ENCODE results near the gene SEMA6D. TPM values are rescaled to one million over a fixed set of nuclear protein-coding genes. Genes with fewer than 3 reads are reported as not detected.

The SEMA6D gene
- polyA plus RNA-seq, 1 of the 3 experiments (the other 2 are of a cell fraction) = 0.30 TPM

DNA sequence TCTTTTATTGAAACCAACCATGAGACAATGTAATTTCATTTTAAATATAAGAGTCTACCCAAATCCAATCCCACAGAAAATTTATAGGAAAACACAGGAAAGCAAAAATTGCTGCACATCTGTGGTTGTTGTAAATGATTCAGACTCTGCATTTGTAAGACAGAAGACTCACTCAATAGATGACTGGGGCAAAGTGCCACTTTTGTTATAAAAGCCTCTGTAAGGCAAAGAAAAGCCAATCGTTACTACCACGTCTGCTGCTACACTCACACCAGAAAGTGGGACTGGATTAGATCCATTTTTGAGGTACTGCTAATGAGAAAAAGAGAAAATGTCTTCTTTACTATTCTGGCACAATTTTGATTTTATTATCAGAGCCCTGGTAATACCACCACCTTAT lies 74.9 kb downstream of the SEMA6D start (continued):
- TF ChIP-seq, protein P1, sequence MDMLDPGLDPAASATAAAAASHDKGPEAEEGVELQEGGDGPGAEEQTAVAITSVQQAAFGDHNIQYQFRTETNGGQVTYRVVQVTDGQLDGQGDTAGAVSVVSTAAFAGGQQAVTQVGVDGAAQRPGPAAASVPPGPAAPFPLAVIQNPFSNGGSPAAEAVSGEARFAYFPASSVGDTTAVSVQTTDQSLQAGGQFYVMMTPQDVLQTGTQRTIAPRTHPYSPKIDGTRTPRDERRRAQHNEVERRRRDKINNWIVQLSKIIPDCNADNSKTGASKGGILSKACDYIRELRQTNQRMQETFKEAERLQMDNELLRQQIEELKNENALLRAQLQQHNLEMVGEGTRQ (IDR thresholded peaks at IDR 0.05; ENCODE audit: borderline replicate concordance, low read depth, low read length) = no peak
- TF ChIP-seq POLR2AphosphoS5 (IDR thresholded peaks at IDR 0.05; ENCODE audit: low read depth, low read length) (no peak), FOXJ3 (CRISPR knock-in tag; IDR thresholded peaks at IDR 0.05) (no peak), JUND (IDR thresholded peaks at IDR 0.05) (no peak), FOXM1 (IDR thresholded peaks at IDR 0.05; ENCODE audit: low read depth) (no peak)

DNA sequence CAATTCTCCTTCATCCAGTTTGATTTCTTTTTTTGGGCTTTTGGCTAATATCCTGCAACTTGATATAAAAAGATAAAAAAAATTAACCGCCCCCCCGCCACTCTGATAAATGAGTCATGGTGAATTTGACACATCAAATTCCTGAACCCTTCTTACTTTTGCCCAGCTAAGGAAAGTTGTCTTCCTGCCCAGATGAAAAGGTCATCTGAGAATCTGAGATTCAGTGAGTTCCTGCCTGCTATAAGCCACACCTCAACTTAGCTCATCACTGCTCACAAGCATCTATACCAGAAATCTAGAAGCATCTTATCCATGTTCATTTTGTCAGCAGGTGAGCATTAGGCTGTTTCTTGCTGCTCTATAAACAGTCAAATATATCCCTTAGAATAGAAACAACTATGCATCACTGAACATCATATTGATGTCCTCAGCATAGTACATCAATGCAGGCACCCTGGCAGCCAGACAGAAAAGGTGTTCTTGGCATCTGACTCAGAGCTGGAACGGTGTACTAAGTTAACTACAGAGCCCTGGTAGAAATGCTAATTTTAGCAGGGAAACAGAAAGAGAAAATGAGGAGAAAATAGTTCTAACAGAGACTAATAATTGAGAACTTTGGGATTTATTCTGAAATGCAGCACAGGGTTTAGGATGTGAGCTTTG lies 77.1 kb downstream of the SEMA6D start:
- H3K9ac ChIP-seq = no peak overlapping the region
- no peaks in the 10 kb centered on the region for H3K27me3 ChIP-seq (ENCODE audit: insufficient read depth)
- H3K4me3 ChIP-seq (ENCODE audit: low read depth in 2 of 2, low read length in 1 of 2) = no peak overlapping the region
- H2AFZ ChIP-seq (ENCODE audit: low read depth) = no peak overlapping the region
- ChIA-PET CTCF (interaction anchor here (1.0 kb wide), 1 partner anchor 14 kb away, joined by 3 read pairs; no protein-coding TSS in a partner anchor), POLR2A (no interaction called here)
- WGBS (ENCODE audit: low lambda C conversion rate) = 40% methylated on average over 3 of the region's 3 CpGs
- DNase-seq = no peak
- H3K4me2 ChIP-seq = no peak overlapping the region
- no peaks in the 10 kb centered on the region for H3K9me2 ChIP-seq
- no peaks in the 10 kb centered on the region for H3K36me3 ChIP-seq (replicated peaks in 1 of 2; ENCODE audit: control insufficient read depth in 1 of 2, insufficient read depth in 2 of 2, low read length in 1 of 2)
- TF ChIP-seq FOXJ3 (CRISPR knock-in tag; IDR thresholded peaks at IDR 0.05) (no peak), RAD21 (IDR thresholded peaks at IDR 0.05; ENCODE audit: low read length) (no peak), NFIC (IDR thresholded peaks at IDR 0.05; ENCODE audit: borderline replicate concordance) (no peak), CHD2 (IDR thresholded peaks at IDR 0.05; ENCODE audit: low read length, partially characterized antibody) (no peak), RCOR1 (IDR thresholded peaks at IDR 0.05; ENCODE audit: low read length) (no peak), EZH2phosphoT487 (IDR thresholded peaks at IDR 0.05; ENCODE audit: borderline replicate concordance, low read depth) (no peak), ELF1 (IDR thresholded peaks at IDR 0.05) (no peak), FOXM1 (IDR thresholded peaks at IDR 0.05; ENCODE audit: low read depth) (no peak), EP300 (IDR thresholded peaks at IDR 0.05; ENCODE audit: borderline replicate concordance in 1 of 2, low read depth in 1 of 2, low read length in 1 of 2) (no peak), JUND (IDR thresholded peaks at IDR 0.05) (no peak), GATA2 (CRISPR knock-in tag; IDR thresholded peaks at IDR 0.05) (no peak), SMC3 (IDR thresholded peaks at IDR 0.05; ENCODE audit: low read depth, low read length) (no peak), NRF1 (IDR thresholded peaks at IDR 0.05; ENCODE audit: low read depth, low read length) (no peak), POLR2AphosphoS5 (IDR thresholded peaks at IDR 0.05; ENCODE audit: low read depth, low read length) (no peak)
- TF ChIP-seq, protein P2, sequence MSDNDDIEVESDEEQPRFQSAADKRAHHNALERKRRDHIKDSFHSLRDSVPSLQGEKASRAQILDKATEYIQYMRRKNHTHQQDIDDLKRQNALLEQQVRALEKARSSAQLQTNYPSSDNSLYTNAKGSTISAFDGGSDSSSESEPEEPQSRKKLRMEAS (IDR thresholded peaks at IDR 0.05; ENCODE audit: low read depth) = no peak
- TF ChIP-seq, protein P3, sequence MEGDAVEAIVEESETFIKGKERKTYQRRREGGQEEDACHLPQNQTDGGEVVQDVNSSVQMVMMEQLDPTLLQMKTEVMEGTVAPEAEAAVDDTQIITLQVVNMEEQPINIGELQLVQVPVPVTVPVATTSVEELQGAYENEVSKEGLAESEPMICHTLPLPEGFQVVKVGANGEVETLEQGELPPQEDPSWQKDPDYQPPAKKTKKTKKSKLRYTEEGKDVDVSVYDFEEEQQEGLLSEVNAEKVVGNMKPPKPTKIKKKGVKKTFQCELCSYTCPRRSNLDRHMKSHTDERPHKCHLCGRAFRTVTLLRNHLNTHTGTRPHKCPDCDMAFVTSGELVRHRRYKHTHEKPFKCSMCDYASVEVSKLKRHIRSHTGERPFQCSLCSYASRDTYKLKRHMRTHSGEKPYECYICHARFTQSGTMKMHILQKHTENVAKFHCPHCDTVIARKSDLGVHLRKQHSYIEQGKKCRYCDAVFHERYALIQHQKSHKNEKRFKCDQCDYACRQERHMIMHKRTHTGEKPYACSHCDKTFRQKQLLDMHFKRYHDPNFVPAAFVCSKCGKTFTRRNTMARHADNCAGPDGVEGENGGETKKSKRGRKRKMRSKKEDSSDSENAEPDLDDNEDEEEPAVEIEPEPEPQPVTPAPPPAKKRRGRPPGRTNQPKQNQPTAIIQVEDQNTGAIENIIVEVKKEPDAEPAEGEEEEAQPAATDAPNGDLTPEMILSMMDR (IDR thresholded peaks at IDR 0.05) = no peak
- TF ChIP-seq, protein P4, sequence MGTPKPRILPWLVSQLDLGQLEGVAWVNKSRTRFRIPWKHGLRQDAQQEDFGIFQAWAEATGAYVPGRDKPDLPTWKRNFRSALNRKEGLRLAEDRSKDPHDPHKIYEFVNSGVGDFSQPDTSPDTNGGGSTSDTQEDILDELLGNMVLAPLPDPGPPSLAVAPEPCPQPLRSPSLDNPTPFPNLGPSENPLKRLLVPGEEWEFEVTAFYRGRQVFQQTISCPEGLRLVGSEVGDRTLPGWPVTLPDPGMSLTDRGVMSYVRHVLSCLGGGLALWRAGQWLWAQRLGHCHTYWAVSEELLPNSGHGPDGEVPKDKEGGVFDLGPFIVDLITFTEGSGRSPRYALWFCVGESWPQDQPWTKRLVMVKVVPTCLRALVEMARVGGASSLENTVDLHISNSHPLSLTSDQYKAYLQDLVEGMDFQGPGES (IDR thresholded peaks at IDR 0.05; ENCODE audit: low read depth, low read length) = no peak
- TF ChIP-seq, protein P5, sequence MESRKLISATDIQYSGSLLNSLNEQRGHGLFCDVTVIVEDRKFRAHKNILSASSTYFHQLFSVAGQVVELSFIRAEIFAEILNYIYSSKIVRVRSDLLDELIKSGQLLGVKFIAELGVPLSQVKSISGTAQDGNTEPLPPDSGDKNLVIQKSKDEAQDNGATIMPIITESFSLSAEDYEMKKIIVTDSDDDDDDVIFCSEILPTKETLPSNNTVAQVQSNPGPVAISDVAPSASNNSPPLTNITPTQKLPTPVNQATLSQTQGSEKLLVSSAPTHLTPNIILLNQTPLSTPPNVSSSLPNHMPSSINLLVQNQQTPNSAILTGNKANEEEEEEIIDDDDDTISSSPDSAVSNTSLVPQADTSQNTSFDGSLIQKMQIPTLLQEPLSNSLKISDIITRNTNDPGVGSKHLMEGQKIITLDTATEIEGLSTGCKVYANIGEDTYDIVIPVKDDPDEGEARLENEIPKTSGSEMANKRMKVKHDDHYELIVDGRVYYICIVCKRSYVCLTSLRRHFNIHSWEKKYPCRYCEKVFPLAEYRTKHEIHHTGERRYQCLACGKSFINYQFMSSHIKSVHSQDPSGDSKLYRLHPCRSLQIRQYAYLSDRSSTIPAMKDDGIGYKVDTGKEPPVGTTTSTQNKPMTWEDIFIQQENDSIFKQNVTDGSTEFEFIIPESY (IDR thresholded peaks at IDR 0.05; ENCODE audit: borderline replicate concordance, low read depth) = no peak
- no peaks in the 10 kb centered on the region for H3K9me3 ChIP-seq
- no peaks in the 10 kb centered on the region for H3K79me2 ChIP-seq (ENCODE audit: insufficient read depth)
- no peaks in the 10 kb centered on the region; a peak in 1 of 4 replicates for H3K4me1 ChIP-seq (ENCODE audit: control insufficient read depth in 1 of 2, insufficient read depth in 2 of 2, low read depth in 1 of 2, low read length in 1 of 2)
- H3F3A ChIP-seq (replicated peaks; ENCODE audit: insufficient read depth) = no peaks in the 10 kb centered on the region
- H3K27ac ChIP-seq (ENCODE audit: low read depth in 2 of 2, low read length in 1 of 2) = no peak overlapping the region
- no peaks in the 10 kb centered on the region for H4K20me1 ChIP-seq (ENCODE audit: insufficient read depth)

Measured in SK-N-SH (cell line).